HEK293T (cell line): ENCODE measurements around the gene NBAS.

ENCODE experiments used
- ARNT ChIP-seq: fragments of 450-650 bp; IDR thresholded peaks from 2 replicates; pipeline ENCODE4 v1.6.1; 2017; ENCODE audit warnings: mild to moderate bottlenecking
- FOXA1 ChIP-seq: fragments of 450-650 bp; IDR thresholded peaks from 2 replicates; pipeline ENCODE4 v1.6.1; 2016; ENCODE audit warnings: mild to moderate bottlenecking
- FOXK2 ChIP-seq: fragments of 450-650 bp; IDR thresholded peaks from 2 replicates; pipeline ENCODE4 v1.6.1; 2016; ENCODE audit warnings: mild to moderate bottlenecking
- FOXM1 ChIP-seq: fragments of 450-650 bp; IDR thresholded peaks from 2 replicates; pipeline ENCODE4 v1.6.1; 2017; ENCODE audit warnings: mild to moderate bottlenecking, borderline replicate concordance
- HDGF ChIP-seq: fragments of 450-650 bp; IDR thresholded peaks from 2 replicates; pipeline ENCODE4 v1.6.1; 2017; ENCODE audit warnings: antibody characterized with exemption, borderline replicate concordance
- TARDBP ChIP-seq: fragments of 450-650 bp; IDR thresholded peaks from 2 replicates; pipeline ENCODE4 v1.6.1; 2016

DNA sequence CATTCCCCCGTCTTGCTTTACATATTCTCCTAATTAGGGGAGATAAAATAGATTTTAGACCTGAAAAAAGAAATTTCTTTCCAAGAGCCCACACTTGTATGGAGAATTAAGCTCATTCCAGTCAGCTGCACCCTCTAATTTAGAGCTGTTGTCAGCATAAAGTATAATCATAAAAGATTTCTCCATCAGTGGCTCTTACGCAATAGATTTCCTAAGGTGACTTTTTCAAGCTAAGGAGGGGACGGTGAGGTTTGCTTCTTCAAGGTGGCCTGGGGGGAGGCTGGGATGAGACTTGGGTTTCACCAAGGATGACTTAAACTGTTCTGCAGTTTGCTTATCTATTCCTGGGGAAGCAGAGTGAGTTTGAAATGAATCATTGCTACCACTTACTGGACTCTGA is 426.2 kb downstream of the NBAS start:
- TF ChIP-seq HDGF (no peak), TARDBP (no peak), FOXA1 (no peak), FOXM1 (no peak), ARNT (no peak), FOXK2 (no peak)
